HUDEP-2 (cell line): Measurements from ENCODE around the gene CORO1C.

Experiments
- DNase-seq, 76 experiments: peaks; one replicate each; lab custom pipeline; 2025; ENCODE audit not compliant: unreplicated experiment in 76 of 76; lab: John Stamatoyannopoulos, UW

Gene CORO1C

DNA sequence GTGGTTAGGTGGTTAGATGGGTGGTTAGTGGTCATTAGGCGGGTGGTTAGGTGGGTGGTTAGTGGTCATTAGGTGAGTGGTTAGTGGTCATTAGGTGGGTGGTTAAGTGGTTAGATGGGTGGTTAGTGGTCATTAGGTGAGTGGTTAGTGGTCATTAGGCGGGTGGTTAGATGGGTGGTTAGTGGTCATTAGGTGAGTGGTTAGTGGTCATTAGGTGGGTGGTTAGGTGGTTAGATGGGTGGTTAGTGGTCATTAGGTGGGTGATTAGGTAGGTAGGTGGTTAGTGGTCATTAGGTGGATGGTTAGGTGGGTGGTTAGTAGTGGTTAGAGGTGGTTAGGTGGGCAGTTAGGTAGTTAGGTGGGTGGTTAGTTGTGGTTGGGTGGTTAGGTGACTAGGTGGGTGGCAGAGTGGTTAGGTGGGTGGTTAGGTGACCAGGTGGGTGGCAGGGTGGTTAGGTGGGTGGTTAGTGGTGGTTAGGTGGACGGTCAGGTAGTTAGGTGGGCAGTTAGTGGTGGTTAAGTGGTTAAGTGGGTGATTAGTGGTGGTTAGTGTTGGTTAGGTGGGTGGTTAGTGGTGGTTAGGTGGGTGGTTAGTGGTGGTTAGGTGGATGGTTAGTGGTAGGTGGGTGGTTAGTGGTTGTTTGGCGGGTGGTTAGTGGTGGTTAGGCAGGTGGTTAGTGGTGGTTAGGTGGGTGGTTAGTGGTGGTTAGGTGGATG, 125.5 kb downstream of the CORO1C start:
- no peak for DNase-seq

DNA sequence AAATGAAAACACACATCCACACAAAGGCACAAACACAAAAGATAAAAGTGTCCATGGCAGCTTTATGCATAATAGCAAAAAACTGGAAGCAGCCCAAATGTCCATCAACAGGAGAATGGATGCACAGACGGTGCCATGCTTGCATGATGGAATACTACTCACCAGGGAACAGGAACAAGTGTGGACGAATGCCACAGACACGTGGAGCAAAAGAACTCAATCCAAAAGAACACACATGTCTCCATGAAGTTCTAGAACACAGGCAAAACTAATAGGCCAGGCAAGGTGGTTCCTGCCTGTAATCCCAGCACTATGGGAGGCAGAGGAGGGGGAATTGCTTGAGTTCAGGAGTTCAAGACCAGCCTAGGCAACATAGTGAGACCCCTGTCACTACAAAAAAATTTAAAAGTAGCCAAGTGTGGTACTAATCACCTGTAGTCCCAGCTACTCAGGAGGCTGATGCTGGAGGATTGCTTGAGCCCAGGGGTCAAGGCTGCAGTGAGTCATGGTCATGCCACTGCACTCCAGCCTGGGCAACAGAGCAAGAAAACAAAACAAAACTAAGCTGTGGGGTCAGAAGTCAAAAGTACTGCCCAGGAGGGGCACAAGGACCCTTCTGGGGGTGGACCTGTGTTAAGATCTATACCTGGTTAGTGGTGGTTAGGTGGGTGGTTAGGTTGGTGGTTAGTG, 126.2 kb downstream of the CORO1C start:
- no peak for DNase-seq

DNA sequence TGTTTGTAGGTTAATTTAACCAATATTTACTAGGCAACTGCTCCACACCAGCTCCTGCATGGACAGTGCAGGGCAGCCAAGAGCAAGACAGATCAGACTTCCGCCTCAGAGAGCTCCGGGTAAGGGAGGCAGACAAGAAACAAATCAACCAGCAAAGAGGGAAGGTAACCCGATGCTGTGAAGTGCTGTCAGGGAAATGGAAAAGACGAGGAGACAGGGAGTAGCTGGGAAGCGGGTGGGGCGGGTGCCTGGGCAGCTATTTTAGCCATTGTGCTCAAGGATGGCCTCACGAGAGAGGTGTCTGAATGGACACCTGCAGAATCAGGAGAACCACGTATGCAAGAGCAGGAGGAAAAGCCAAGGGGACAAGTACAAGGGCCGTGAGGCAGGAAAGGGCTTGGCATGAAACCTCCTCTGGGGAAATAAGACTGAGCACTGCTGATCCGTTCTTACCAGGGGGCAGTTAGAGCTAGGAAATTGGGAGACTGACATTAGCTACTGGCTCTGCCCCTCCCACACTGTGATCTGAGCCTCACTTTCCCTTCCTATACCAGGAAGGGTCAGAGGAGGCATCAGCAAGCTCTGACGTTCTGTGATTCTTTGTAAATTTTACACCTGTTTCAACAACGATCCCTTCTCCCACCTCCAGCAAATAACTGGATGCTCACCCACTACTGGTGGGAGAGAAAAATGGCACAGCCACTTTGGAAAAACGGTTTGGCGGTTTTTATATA, 126.9 kb downstream of the CORO1C start:
- DNase-seq, result no peak

DNA sequence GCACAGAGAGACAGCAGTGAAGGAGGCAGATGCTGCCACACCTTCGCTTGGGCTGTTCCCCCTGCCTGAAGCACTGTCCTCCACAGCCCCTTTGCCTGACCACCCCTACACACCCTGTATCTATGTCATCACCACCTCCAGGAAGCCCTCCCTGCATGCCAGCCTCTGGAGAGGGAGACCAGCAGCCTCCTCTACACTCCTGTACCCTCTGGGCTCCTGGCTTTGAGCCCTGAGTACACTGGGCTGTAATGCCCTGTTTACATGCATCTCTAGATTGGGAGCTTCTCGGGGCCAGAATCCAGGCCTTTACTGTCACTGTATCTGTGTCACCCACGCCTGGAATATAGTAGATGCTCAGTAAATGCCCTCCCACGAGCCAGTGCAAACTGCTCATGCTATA, 127.6 kb downstream of the CORO1C start:
- no peak for DNase-seq

DNA sequence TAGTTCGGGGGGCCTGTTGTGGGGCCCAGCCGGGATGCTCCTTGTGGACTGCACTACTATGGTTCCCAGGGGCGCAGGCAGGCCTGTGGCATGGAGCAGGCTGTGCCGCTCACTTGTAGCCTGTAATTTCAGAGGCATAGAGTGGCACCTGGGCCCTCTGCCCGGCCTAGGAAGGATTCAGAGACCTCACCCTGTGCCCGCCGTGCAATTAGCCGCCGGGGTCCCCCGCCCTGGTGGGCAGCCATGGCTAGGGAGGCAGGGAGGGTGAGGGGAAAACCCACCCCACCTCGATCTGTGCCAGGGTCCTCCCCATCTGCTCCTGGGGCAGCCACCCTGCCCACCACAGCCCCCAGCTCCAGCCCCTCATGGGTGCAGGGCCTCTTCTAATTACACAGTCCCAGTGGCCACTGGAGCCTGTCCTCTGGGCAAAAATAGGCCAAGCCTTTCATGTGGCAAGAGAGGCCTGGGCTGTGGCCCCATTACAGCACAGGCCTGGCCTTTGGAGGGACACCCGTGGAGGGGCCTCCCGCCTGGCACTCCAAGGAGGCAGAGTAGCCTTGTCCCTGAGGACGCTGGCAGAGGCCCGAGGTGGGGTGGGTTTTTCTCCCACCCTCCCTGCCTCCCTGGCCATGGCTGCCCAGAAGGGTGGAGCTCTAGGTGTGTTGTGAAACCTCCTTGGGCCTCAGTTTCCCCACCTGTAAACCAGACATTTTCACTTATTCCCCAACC, 128.2 kb downstream of the CORO1C start:
- no peak for DNase-seq

DNA sequence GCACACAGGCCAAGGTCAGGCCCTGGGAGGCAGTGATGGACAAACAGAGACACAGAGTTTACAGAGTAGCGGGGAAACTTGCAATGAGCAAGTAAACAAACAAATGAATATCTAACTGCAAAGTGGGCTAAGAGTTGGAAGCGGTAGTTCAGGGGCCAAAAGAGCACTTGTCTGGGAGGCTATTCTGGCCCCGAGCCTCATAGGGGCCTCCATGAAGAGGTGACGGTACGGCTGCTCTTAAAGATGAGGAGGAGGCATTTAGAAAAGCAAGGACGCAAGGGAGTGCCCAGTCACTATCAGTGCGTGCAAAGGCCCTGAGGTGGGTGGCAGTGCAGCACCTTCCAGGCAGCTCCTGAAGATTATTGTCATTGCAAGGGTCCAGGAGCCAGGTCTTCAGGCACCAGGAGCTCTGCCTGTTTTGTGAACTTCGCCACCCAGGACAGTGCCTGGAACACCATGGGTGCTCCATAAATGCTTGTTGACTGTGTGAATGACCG, 129.1 kb downstream of the CORO1C start:
- DNase-seq, result no peak

DNA sequence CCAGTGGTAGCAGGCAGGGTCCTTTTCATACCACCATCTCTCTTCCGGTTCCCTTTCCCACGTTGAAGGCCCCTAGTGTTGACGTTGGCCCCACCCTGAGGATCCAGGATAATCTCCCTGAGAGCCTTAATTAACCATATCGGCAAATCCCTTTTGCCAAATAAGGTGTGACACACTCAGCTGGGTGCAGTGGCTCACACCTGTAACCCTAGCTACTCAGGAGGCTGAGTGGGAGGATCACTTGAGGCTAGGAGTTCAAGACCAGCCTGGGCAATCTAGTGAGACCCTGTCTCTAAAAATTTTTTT, 130.7 kb downstream of the CORO1C start:
- DNase-seq, result no peak

DNA sequence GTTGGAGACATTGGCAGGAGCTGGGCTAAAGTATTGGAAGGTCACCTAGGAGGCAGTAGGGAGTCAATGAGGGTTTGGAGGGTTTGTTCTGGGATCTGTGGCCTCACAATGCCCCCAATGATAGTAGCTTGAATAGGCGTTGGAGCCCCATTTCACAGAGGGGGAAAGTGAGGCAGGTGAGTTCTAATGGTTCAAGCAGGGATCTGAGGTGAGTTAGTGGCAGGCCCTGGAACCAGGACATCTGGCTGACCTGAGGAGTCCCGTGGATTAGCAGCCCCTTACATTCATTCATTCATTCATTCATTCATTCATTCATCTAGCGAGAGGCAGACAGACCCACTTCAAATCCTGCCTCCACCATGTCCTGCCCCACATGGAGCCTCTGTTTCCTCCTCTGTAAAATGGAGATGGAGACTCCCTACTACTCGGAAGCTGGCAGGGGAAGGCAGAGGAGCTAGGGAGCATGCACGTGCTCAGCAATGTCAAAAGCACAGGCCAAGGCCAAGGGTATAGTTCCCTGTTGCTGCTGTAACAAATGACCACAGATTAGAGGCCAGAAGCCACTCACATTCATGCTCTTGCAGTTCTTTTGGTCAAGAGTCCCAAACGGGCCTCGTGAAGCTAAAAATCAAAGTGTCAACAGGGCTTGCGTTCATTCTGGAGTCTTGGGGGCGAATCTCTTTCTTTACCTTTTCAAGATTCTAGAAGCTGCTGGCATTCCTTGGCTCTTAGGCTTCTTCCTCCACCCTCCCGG, 131.2 kb downstream of the CORO1C start:
- no peak for DNase-seq

DNA sequence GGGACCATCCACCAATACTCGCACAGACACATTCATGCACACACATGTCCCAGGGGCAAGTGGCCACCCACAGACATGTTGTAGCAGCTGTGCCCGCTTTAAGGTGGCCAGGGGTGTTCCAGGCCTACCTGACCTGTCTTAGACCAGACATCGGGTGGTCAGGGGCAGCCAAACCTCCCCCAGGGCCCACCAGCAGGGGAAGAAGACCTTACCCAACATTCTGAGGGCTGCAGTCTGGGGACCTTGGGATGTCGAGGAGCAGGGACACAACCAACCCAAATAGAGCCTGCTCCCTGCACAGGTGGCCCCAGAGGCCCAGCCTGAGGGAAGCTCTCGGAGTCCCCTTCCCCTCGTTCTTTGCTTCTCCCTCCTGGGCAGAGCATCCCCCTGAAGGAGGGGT, 131.8 kb downstream of the CORO1C start:
- DNase-seq, result no peak

DNA sequence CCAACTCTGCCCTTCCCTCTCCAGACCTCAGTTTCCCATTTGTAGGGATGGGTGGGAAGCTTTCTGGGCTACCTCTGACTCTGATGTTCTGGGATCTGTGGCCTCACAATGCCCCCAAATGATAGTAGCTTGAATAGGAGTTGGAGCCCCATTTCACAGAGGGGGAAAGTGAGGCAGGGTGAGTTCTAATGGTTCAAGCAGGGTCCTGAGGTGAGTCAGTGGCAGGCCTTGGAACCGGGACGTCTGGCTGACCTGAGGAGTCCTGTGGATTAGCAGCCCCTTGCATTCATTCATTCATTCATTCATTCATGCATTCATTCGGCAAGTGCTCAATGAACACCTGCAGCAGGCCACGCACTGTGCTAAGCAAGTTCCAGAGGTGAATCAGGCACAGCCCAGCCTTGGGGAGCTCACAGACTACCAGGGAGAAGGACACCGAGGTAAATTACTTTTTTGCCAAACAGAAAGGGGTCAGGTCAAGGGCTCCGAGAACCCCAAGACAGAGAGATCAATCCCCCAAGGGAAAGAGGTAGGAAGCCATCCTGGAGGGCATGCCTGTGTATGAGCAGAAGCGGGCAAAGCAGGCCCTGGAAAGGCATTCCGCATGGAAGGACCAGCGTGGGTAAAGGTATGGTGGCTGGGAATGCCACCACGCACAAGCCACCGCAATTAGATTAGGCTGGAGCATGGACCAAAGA, 132.6 kb downstream of the CORO1C start:
- DNase-seq, result no peak

DNA sequence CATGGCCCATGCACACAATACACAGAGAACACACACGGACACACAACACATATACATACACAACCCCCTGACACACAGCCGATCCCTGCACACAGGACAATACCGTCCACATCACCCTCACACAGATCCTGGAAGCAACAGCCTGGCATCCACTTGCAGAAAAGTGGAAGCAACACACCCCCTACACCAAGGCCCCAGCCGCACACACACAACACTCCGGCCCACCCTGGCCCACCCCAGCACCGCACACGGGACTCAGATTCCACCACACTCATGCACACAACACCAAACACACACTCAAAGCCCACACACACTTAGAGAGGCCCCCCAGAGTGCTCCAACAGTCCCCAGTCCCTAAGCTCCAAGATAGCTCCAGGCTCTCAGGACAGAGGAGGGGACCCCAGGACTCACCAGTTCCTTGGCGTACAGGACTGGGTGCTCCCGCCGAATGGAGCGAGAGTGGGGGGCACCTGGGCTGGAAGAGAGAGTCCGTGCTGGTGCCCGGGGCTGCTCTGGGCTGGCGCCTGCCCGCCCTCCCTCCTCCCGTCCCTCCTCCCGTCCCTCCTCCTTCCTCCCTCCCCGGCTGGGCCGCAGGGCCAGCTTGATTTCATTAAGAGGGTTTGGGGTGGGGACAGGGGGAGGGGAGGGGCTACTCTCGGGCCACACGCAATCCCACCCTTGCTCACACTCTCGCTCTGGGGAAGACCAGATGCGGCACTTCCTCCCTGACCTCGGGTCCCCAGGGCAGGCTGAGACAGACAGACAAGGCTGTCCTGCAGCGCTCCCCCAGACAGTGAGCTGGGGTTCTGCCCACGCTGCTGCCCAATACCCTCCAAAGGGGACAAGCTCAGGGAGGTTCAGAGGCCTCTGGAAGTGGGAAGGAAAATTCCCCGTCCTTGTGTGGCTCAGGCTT, 133.5 kb downstream of the CORO1C start, which contains the start of gene TMEM119:
Gene TMEM119, minus strand, starts transcription at position 526 of the 913 bp plus-strand sequence. CDS start 5,701 bp downstream, outside the sequence.
- DNase-seq, result no peak

DNA sequence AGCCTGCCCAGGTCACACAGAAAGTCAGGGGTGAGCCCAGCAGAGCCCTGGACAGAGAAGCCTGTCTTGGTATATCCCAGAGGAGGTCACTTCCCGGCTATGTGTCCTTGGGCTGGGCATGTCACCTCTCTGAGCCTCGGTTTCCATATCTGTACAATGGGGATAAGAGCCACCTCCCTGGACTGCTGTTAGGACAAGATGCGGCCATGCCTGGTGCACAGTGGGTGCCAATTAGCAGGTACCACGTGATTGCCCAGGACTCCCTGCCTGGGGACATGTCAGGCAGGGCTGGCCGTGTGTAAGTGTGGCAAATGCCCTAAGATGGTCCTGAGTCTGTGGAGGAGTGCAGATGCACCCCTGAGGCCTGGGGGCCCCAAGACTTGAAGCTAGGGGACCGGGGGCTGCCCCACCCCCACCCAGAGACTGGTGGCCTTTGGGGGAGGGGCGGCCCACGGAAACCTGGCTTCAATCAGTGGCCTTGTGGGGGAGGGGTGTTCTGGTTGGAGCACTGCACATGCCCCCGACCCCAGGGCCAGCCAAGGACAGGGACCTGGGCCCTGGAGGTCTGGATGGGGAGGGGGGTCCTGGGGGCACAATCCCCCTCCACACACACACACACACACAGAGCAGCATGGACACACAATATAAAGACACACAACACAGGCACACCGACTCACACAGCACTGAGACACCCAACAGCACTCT, 134.3 kb downstream of the CORO1C start:
- DNase-seq, result no peak

DNA sequence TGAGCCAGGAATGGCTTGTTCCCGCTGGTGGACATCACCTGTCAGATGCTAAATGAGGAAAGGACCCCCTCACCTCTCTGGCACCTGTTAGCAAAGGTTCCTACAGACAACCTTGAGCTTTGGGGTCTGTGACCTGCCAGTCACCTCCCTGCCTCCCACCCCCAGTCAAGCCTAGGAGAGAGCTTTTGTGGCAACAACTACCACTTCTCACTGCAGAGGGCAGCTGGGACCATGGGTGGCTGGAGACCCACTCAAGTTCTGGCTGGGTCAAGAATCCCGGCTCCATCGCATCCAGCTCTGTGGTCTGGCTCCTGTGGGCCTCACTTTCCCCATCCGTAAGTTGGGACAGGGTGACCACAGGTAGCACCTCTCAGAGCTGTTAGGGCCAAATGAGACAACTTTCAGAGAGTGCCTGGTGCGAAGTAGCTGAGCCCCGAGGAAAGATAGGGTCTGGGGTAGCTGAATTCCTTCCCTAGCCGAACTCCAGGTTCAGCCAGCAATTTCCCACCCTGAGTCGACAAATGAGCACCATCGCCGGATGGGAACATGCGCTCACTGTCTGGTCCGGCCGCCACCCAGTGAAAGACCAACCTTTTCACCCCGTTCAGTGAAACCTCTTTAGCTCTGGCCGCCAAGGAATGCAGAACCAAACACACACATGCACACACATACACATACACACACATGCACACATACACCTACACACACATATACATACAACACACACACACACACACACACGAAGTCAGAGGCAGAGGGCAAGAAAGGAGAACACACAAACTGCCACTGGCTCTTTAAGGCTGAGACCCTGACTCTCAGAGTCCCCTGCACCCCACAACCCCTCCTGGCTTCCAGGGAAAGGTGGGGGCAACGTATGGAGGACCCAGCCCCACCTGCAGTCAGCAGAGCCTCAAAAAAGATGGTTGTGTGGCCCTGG, 135.3 kb downstream of the CORO1C start:
- no peak for DNase-seq
